H1 (cell line): ENCODE results near the gene SNTG2. TPM values are rescaled to one million over a fixed set of nuclear protein-coding genes. Genes with fewer than 3 reads are reported as not detected.

Experiments
- CTCF ChIA-PET: fragments of 300-600 bp; sonication (Branson Sonifier 250); formaldehyde crosslinking; loops from one replicate; lab custom pipeline; 2021; ENCODE audit not compliant: partially characterized antibody; lab: Charles Lee
- POLR2A ChIA-PET: fragments of 300-600 bp; sonication (Branson Sonifier 250); formaldehyde crosslinking; loops from one replicate; lab custom pipeline; 2021; ENCODE audit warnings: inconsistent platforms; ENCODE audit not compliant: partially characterized antibody; lab: Charles Lee
- DNase-seq, 2 experiments: peaks; one replicate each; pipeline versions ENCODE4 v3.0.0 to v3.0.0-alpha.2; 2010 to 2022; ENCODE audit warnings: low spot score in 2 of 2, low read depth in 1 of 2, mixed read lengths in 1 of 2
- FAIRE-seq: peaks from 2 replicates; lab custom pipeline; 2011; peaks lifted over from hg19 to GRCh38; lab: Jason Lieb, UNC
- H2AFZ ChIP-seq: 2 replicates; pipeline ENCODE4 v1.8.1; 2012; ENCODE audit warnings: low read length, inconsistent platforms
- H2AK5ac ChIP-seq: 2 replicates; pipeline ENCODE4 v1.6.1; 2013; ENCODE audit warnings: low read depth, low read length
- H2BK120ac ChIP-seq: replicated peaks from 2 replicates; pipeline ENCODE3; 2013; ENCODE audit warnings: low read depth, low read length, inconsistent platforms
- H2BK12ac ChIP-seq: 2 replicates; pipeline ENCODE4 v1.6.1; 2013; ENCODE audit warnings: low read depth, low read length
- H2BK15ac ChIP-seq: 2 replicates; pipeline ENCODE4 v1.6.1; 2013; ENCODE audit warnings: low read length
- H2BK20ac ChIP-seq: 2 replicates; pipeline ENCODE4 v1.6.1; 2013; ENCODE audit warnings: low read length
- H2BK5ac ChIP-seq: 2 replicates; pipeline ENCODE4 v1.6.1; 2013; ENCODE audit warnings: low read depth, low read length
- H3K14ac ChIP-seq: 2 replicates; pipeline ENCODE4 v1.6.1; 2013; ENCODE audit warnings: inconsistent platforms; ENCODE audit not compliant: insufficient read length
- H3K18ac ChIP-seq: 2 replicates; pipeline ENCODE4 v1.6.1; 2013; ENCODE audit warnings: low read length; ENCODE audit errors: extremely low read depth
- H3K23ac ChIP-seq: 2 replicates; pipeline ENCODE4 v1.6.1; 2013; ENCODE audit warnings: inconsistent platforms; ENCODE audit not compliant: insufficient read length
- H3K23me2 ChIP-seq: 2 replicates; pipeline ENCODE4 v1.6.1; 2013; ENCODE audit warnings: low read depth, low read length
- H3K27ac ChIP-seq: 2 replicates; pipeline ENCODE4 v1.6.1; 2011; ENCODE audit warnings: low read depth, low read length, inconsistent platforms
- H3K27me3 ChIP-seq, 4 experiments: replicated peaks in 1 of 4; 1 replicate in 1 of 4; 2 replicates in 3 of 4; pipeline versions ENCODE4 v1.6.1 to v1.8.1; 2011 to 2013; ENCODE audit warnings: low read length in 3 of 4, mild to moderate bottlenecking in 3 of 4, inconsistent platforms in 2 of 4, mixed read lengths in 2 of 4, moderate library complexity in 1 of 4; ENCODE audit not compliant: control insufficient read depth in 3 of 4, insufficient read depth in 3 of 4; ENCODE audit errors: extremely low read depth in 1 of 4
- H3K36me3 ChIP-seq, 4 experiments: 2 replicates each; pipeline versions ENCODE4 v1.6.1 to v1.8.1; 2011 to 2013; ENCODE audit warnings: mild to moderate bottlenecking in 4 of 4, low read length in 3 of 4, moderate library complexity in 2 of 4, control low read depth in 1 of 4, inconsistent platforms in 1 of 4; ENCODE audit not compliant: insufficient read depth in 4 of 4, control insufficient read depth in 2 of 4
- H3K4ac ChIP-seq: replicated peaks from 2 replicates; pipeline ENCODE3; 2013; ENCODE audit warnings: low read length, low read depth, mixed read lengths, inconsistent platforms; ENCODE audit not compliant: insufficient read length
- H3K4me1 ChIP-seq, 4 experiments: replicated peaks in 1 of 4; 1 replicate in 1 of 4; 2 replicates in 3 of 4; pipeline versions ENCODE4 v1.6.1 to v1.8.1; 2011 to 2013; ENCODE audit warnings: low read length in 3 of 4, inconsistent platforms in 2 of 4, mixed read lengths in 1 of 4; ENCODE audit not compliant: insufficient read depth in 4 of 4, control insufficient read depth in 3 of 4
- H3K4me2 ChIP-seq, 2 experiments: 2 replicates each; pipeline versions ENCODE4 v1.6.1 to v1.8.1; 2011 to 2013; ENCODE audit warnings: low read depth in 2 of 2, low read length in 2 of 2, control low read depth in 1 of 2, inconsistent platforms in 1 of 2, mild to moderate bottlenecking in 1 of 2; ENCODE audit not compliant: insufficient read depth in 1 of 2
- H3K4me3 ChIP-seq, 4 experiments: fragments of 200-600, 300-600 bp in 1 of 4; sonication (generic), shearing (Covaris generic), sonication (Bioruptor Twin) in 1 of 4; 2 replicates each; pipeline versions ENCODE4 v1.5.1 to v1.8.1; 2011 to 2016; ENCODE audit warnings: low read length in 4 of 4, low read depth in 3 of 4, control low read depth in 2 of 4, inconsistent platforms in 2 of 4, mild to moderate bottlenecking in 2 of 4, mixed read lengths in 1 of 4, moderate library complexity in 1 of 4; ENCODE audit not compliant: insufficient read depth in 2 of 4; ENCODE audit errors: extremely low read depth in 1 of 4
- H3K56ac ChIP-seq: replicated peaks from 2 replicates; pipeline ENCODE3; 2013; ENCODE audit warnings: low read depth, mild to moderate bottlenecking, mixed read lengths, low read length, inconsistent platforms; ENCODE audit not compliant: insufficient read length
- H3K79me1 ChIP-seq: 2 replicates; pipeline ENCODE4 v1.6.1; 2013; ENCODE audit warnings: low read depth, low read length, control low read depth
- H3K79me2 ChIP-seq, 2 experiments: 2 replicates each; pipeline versions ENCODE4 v1.6.1 to v1.8.1; 2012 to 2013; ENCODE audit warnings: low read length in 2 of 2, mild to moderate bottlenecking in 2 of 2, inconsistent platforms in 1 of 2; ENCODE audit not compliant: insufficient read depth in 2 of 2, control insufficient read depth in 1 of 2
- H3K9ac ChIP-seq, 4 experiments: replicated peaks in 1 of 4; 1 replicate in 1 of 4; 2 replicates in 3 of 4; pipeline versions ENCODE4 v1.6.1 to v1.8.1; 2011 to 2013; ENCODE audit warnings: low read depth in 3 of 4, low read length in 3 of 4, control low read depth in 2 of 4, mild to moderate bottlenecking in 2 of 4, moderate library complexity in 2 of 4, inconsistent platforms in 1 of 4; ENCODE audit errors: extremely low read depth in 1 of 4
- H3K9me3 ChIP-seq, 2 experiments: 2 replicates each; pipeline versions ENCODE4 v1.6.1 to v1.8.1; 2012 to 2013; ENCODE audit warnings: mild to moderate bottlenecking in 2 of 2, moderate library complexity in 2 of 2, control low read depth in 1 of 2, inconsistent platforms in 1 of 2, low read depth in 1 of 2, low read length in 1 of 2, mixed read lengths in 1 of 2; ENCODE audit not compliant: insufficient read depth in 2 of 2
- H4K20me1 ChIP-seq, 2 experiments: replicated peaks in 1 of 2; 2 replicates each; pipeline versions ENCODE3 to v1.8.1; 2011 to 2013; ENCODE audit warnings: inconsistent platforms in 2 of 2, low read length in 2 of 2, mild to moderate bottlenecking in 1 of 2; ENCODE audit not compliant: insufficient read depth in 2 of 2, control insufficient read depth in 1 of 2
- H4K5ac ChIP-seq: 2 replicates; pipeline ENCODE4 v1.6.1; 2013; ENCODE audit warnings: low read length, low read depth, mixed read lengths, inconsistent platforms; ENCODE audit not compliant: insufficient read length
- H4K8ac ChIP-seq: 2 replicates; pipeline ENCODE4 v1.8.0; 2013; ENCODE audit warnings: mild to moderate bottlenecking, moderate library complexity, low read length, inconsistent platforms; ENCODE audit not compliant: insufficient read depth; ENCODE audit errors: extremely low read depth
- H4K91ac ChIP-seq: replicated peaks from 2 replicates; pipeline ENCODE3; 2013; ENCODE audit warnings: low read length, mixed read lengths, inconsistent platforms; ENCODE audit not compliant: insufficient read length
- CHD2 ChIP-seq: IDR thresholded peaks from 2 replicates; pipeline ENCODE4 v1.6.1; 2012; ENCODE audit warnings: low read length, improper control_type of control experiment
- CTBP2 ChIP-seq: IDR thresholded peaks from 2 replicates; pipeline ENCODE4 v1.7.0; 2011; ENCODE audit warnings: borderline replicate concordance, mild to moderate bottlenecking, moderate library complexity, mixed read lengths, low read length; ENCODE audit not compliant: insufficient read depth, insufficient read length
- E2F6 ChIP-seq: IDR thresholded peaks from 2 replicates; pipeline ENCODE4 v1.6.1; 2012; ENCODE audit warnings: inconsistent platforms
- GABPA ChIP-seq: IDR thresholded peaks from 2 replicates; pipeline ENCODE4 v1.6.1; 2011; ENCODE audit warnings: mild to moderate bottlenecking, low read length, moderate library complexity, borderline replicate concordance; ENCODE audit not compliant: insufficient read depth
- KDM4A ChIP-seq: IDR thresholded peaks from one replicate; pipeline ENCODE4 v1.7.1; 2012; ENCODE audit warnings: low read depth, mild to moderate bottlenecking, moderate library complexity, low read length, inconsistent platforms; ENCODE audit not compliant: severe bottlenecking
- MAFK ChIP-seq: IDR thresholded peaks from 2 replicates; pipeline ENCODE4 v1.6.1; 2012; ENCODE audit warnings: low read depth, mild to moderate bottlenecking, improper control_type of control experiment, low read length
- RFX5 ChIP-seq: IDR thresholded peaks from 2 replicates; pipeline ENCODE4 v1.6.1; 2011; ENCODE audit warnings: low read depth, low read length, improper control_type of control experiment, borderline replicate concordance
- RNF2 ChIP-seq: fragments of 200-900, 300-1000 bp; sonication (generic); IDR thresholded peaks from 2 replicates; pipeline ENCODE4 v1.7.1; 2016; ENCODE audit warnings: borderline replicate concordance, low read depth, mild to moderate bottlenecking, antibody characterized with exemption, low read length; ENCODE audit not compliant: poor library complexity, severe bottlenecking; ENCODE audit errors: missing control alignments
- SIN3A ChIP-seq, 2 experiments: IDR thresholded peaks in 1 of 2; conservative IDR thresholded peaks in 1 of 2; 2 replicates each; pipeline ENCODE4 v1.6.1; 2011 to 2012; ENCODE audit warnings: low read length in 2 of 2, improper control_type of control experiment in 1 of 2, low read depth in 1 of 2, mild to moderate bottlenecking in 1 of 2
- SP2 ChIP-seq: IDR thresholded peaks from 2 replicates; pipeline ENCODE4 v1.6.1; 2012; ENCODE audit warnings: mild to moderate bottlenecking, low read length, inconsistent platforms
- SP4 ChIP-seq: IDR thresholded peaks from 2 replicates; pipeline ENCODE4 v1.6.1; 2012; ENCODE audit warnings: low read length, inconsistent platforms
- whole genome bisulfite sequencing, 2 experiments: shearing (Covaris generic) in 1 of 2; methylation state at CpG; one replicate each; pipeline versions ENCODE4 v1.1.6 to v1.1.7; 2013 to 2015; ENCODE audit warnings: low lambda C conversion rate in 2 of 2, mixed read lengths in 2 of 2, inconsistent platforms in 1 of 2, low coverage in 1 of 2, missing lambda C conversion rate in 1 of 2; ENCODE audit not compliant: insufficient replicate concordance in 2 of 2, insufficient coverage in 1 of 2, insufficient read length in 1 of 2; ENCODE audit errors: extremely low coverage in 1 of 2, missing lambda C conversion rate in 1 of 2; 5-methylcytosine and 5-hydroxymethylcytosine counted together
- polyA plus RNA-seq, 7 experiments: library from polyadenylated mRNA; depleted of rRNA in 3 of 7; stranded (reverse) in 5 of 7; unstranded in 2 of 7; fragments of >200 nt in 5 of 7; fragments of 200-250 nt in 2 of 7; gene quantifications; 1 replicate in 5 of 7; 2 replicates in 1 of 7; 4 replicates in 1 of 7; pipeline versions ENCODE4 v1.2.1 to v1.2.3, GENCODE V29; 2011 to 2013; ENCODE audit warnings: missing spikeins in 2 of 7, mixed read lengths in 2 of 7
- total RNA-seq: library from RNA; stranded (reverse); fragmentation: NEBNext Ultra II Directional; extraction: Animal tissue kit (Norgen Biotek cat#: 25700); gene quantifications from 2 replicates; pipeline ENCODE4 v1.2.1, GENCODE V29; 2021

The SNTG2 gene
- total and polyA plus RNA-seq, 2 of the 8 experiments (the other 6 are each of a cell fraction or from before 2014, with no cell fraction given): 6.6 to 18.1 TPM

DNA sequence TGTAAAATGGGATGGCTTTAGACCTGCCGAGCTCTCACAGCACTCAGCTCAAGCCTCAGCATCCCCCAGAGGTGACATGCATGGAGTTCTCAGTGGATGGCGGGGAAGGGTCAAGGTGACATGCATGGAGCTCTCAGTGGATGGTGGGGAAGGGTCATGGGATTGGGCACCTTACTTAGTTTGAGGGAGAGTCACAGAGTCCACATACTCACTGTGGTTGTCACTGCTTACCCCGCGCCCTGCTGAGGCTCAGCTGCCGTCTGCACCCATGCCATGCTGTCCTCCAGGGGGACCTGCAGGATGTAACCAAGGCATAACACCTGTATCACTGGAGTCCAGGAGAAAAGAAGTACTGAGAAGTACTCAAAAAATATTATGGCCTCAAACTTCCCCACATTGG, 350.4 kb downstream of the SNTG2 start:
- CTCF ChIA-PET: interaction anchor here (0.8 to 1.4 kb wide), 4 partner anchors 18 to 245 kb away, joined by 3 to 4 read pairs (median 3); no protein-coding TSS in a partner anchor
- Histone ChIP-seq H4K5ac (no peak overlapping the region), H2AFZ (no peak overlapping the region), H3K18ac (no peak overlapping the region), H2BK12ac (peak overlapping the region; percentile 77; the same call in 1 of the 2 replicates), H3K9me3 (no peaks in the 10 kb centered on the region), H3K79me2 (no peaks in the 10 kb centered on the region), H2BK120ac (no peak overlapping the region), H3K4ac (no peak overlapping the region), H3K14ac (no peak overlapping the region), H2BK20ac (no peak overlapping the region), H3K27ac (no peak overlapping the region), H4K8ac (peak overlapping the region; percentile 38; the same call in 1 of the 2 replicates), H3K4me2 (no peak overlapping the region), H3K4me1 (peaks cover 0 to 3% (median 0%) of the 10 kb centered on the region in 4 experiments; a peak in 1 of 7 replicates), H2AK5ac (no peak overlapping the region), H4K91ac (no peak overlapping the region), H4K20me1 (peaks cover 0 to 2% of the 10 kb centered on the region in 2 experiments), H3K56ac (no peak overlapping the region), H3K27me3 (no peaks in the 10 kb centered on the region; a peak in 1 of 7 replicates), H3K36me3 (no peaks in the 10 kb centered on the region), H3K23ac (no peak overlapping the region), H3K23me2 (no peaks in the 10 kb centered on the region), H2BK5ac (no peak overlapping the region), H3K4me3 (no peak overlapping the region), H2BK15ac (no peak overlapping the region), H3K79me1 (no peaks in the 10 kb centered on the region), H3K9ac (no peak overlapping the region; a peak in 1 of 7 replicates)
- POLR2A ChIA-PET: interaction anchor here (1.7 kb wide), 1 partner anchor 18 kb away, joined by 5 read pairs; no protein-coding TSS in a partner anchor
- 95% methylated on average over 5 of the region's 5 CpGs; no CpG with 5 or more reads in 1 of the 2 experiments for WGBS, 2 experiments
- peak in 1 of 2 experiments; percentile 40 for DNase-seq
- no peak for FAIRE-seq
- TF ChIP-seq RFX5 (no peak), SIN3A (conservative IDR thresholded peaks at IDR 0.05 in 1 of 2, IDR thresholded peaks at IDR 0.05 in 1 of 2; ENCODE audit: low read depth in 1 of 2, low read length in 2 of 2) (no peak), MAFK (no peak), SP4 (no peak), E2F6 (no peak), SP2 (no peak), KDM4A (no peak), CTBP2 (no peak), CHD2 (no peak), RNF2 (no peak), GABPA (no peak)
